LNCaP clone FGC (cell line): Measurements from ENCODE around the gene KIF6.
"Not testable (repeated sequence)": the region's sequence is repeated elsewhere in the genome, so short reads cannot be mapped to it uniquely, and the experiment has no call there.

ENCODE experiments used
- DNase-seq: peaks from one replicate; pipeline ENCODE4 v3.0.0-alpha.2; 2011; ENCODE audit warnings: low read depth
- H3K4me3 ChIP-seq: 2 replicates; pipeline ENCODE4 v1.5.1; 2011; ENCODE audit warnings: mild to moderate bottlenecking, low read depth, low read length, control low read depth
- TF ChIP-seq, protein P1 (sequence below): IDR thresholded peaks from 2 replicates; pipeline ENCODE4 v1.5.1; 2012; ENCODE audit warnings: mild to moderate bottlenecking; ENCODE audit not compliant: control insufficient read depth, insufficient read depth; ENCODE audit errors: extremely low read depth

The KIF6 gene

GRCh38 chr6:39490108-39490507 lies 235.1 kb downstream of the KIF6 start:
- no peak overlapping the region for H3K4me3 ChIP-seq
- no peak for DNase-seq
- TF ChIP-seq, protein P1, sequence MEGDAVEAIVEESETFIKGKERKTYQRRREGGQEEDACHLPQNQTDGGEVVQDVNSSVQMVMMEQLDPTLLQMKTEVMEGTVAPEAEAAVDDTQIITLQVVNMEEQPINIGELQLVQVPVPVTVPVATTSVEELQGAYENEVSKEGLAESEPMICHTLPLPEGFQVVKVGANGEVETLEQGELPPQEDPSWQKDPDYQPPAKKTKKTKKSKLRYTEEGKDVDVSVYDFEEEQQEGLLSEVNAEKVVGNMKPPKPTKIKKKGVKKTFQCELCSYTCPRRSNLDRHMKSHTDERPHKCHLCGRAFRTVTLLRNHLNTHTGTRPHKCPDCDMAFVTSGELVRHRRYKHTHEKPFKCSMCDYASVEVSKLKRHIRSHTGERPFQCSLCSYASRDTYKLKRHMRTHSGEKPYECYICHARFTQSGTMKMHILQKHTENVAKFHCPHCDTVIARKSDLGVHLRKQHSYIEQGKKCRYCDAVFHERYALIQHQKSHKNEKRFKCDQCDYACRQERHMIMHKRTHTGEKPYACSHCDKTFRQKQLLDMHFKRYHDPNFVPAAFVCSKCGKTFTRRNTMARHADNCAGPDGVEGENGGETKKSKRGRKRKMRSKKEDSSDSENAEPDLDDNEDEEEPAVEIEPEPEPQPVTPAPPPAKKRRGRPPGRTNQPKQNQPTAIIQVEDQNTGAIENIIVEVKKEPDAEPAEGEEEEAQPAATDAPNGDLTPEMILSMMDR, result no peak

- TF ChIP-seq, protein P1, result 0 out of 2 replicates have a peak, but pooled peaks have one; percentile 7
- peak; percentile 70 for DNase-seq
These were observed 236.8 kb downstream of the KIF6 start for GRCh38 chr6:39488255-39488879.

DNA sequence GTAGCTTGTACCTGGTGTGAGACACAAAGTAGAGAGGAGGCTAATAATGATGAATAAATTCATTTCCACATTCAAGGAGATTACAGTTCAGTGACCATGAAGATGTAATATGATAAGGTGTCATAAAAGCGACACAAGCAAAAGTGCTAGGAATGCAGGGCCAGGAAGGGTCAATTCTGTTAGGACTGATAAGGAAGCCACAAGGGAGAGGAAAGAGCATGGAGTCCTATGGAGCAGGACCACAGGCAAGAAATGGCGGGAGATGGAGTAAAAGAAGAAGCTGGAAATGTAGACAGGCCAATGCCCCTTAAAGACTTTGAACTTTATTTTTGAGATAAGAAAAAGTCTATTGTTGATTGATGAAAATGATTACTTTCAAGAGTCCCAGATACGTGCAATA lies 240.9 kb downstream of the KIF6 start:
- no peak overlapping the region for H3K4me3 ChIP-seq
- TF ChIP-seq, protein P1, result no peak
- no peak for DNase-seq

More at GRCh38 chr6:39488255-39488879, 236.8 kb downstream of the KIF6 start:
- no peak overlapping the region for H3K4me3 ChIP-seq

DNA sequence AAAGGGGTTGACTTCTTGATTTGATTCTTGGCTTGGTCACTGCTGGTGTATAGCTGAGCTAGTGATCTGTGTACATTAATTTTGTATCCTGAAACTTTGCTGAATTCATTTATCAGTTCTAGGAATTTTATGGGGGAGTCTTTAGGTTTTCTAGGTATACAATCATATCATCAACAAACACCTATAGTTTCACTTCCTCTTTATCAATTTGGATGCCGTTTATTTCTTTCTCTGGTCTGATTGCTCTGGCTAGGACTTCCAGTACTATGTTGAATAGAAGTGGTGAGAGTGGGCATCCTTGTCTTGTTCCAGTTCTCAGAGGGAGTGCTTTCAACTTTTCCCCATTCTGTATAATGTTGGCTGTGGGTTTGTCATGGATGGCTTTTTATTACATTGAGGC lies 245.4 kb downstream of the KIF6 start:
- not testable (repeated sequence) for H3K4me3 ChIP-seq, DNase-seq

- H3K4me3 ChIP-seq, result no peak overlapping the region
- TF ChIP-seq, protein P1, result no peak
- DNase-seq, result no peak
These were observed 248.5 kb downstream of the KIF6 start for GRCh38 chr6:39476670-39477069.

- DNase-seq, result no peak
- TF ChIP-seq, protein P1, result no peak
These were observed 249.1 kb downstream of the KIF6 start for GRCh38 chr6:39476151-39476550.

GRCh38 chr6:39471954-39472659 lies 253.1 kb downstream of the KIF6 start:
- no peak for DNase-seq
- TF ChIP-seq, protein P1, result no peak
- no peak overlapping the region for H3K4me3 ChIP-seq

More at GRCh38 chr6:39476151-39476550, 249.1 kb downstream of the KIF6 start:
- no peak overlapping the region for H3K4me3 ChIP-seq
